Gastrocnemius medialis (tissue), 4 donors: Measurements from ENCODE around the gene SPTLC3. TPM values are rescaled to one million over a fixed set of nuclear protein-coding genes. Genes with fewer than 3 reads are reported as not detected.
A peak's percentile ranks its signal among the peaks of the same experiment; 100 is the strongest.

Experiments used
- ATAC-seq, 2 donors: fragments of 150-250 bp; one replicate each; pipeline ENCODE4 v1.9.1; 2016
- DNase-seq, 2 donors: peaks; one replicate each; pipeline ENCODE4 v3.0.0-alpha.2; 2019
- H3K27ac ChIP-seq, 4 donors: fragments of 200-600 bp; sonication (generic); 1 replicate in 1 of 4; 2 replicates in 3 of 4; pipeline ENCODE4 v1.5.1; 2016 to 2018; ENCODE audit warnings: mild to moderate bottlenecking in 2 of 4, moderate library complexity in 1 of 4
- H3K27me3 ChIP-seq, 3 donors: fragments of 200-600 bp; sonication (generic) in 2 of 3; 1 replicate in 1 of 3; 2 replicates in 2 of 3; pipeline versions ENCODE4 v1.5.1 to v1.6.0; 2016 to 2019; ENCODE audit warnings: mild to moderate bottlenecking in 1 of 3, moderate library complexity in 1 of 3
- H3K36me3 ChIP-seq, 2 donors: fragments of 200-600 bp; sonication (generic) in 1 of 2; one replicate each; pipeline ENCODE4 v1.5.1; 2017 to 2018
- H3K4me1 ChIP-seq, 2 donors: fragments of 200-600 bp; sonication (generic) in 1 of 2; one replicate each; pipeline ENCODE4 v1.5.1; 2016 to 2017; ENCODE audit warnings: mild to moderate bottlenecking in 2 of 2
- H3K4me3 ChIP-seq, 4 donors: fragments of 200-600 bp; sonication (generic) in 3 of 4; 1 replicate in 1 of 4; 2 replicates in 3 of 4; pipeline ENCODE4 v1.5.1; 2016 to 2019; ENCODE audit warnings: mild to moderate bottlenecking in 2 of 4
- H3K9me3 ChIP-seq, 3 donors: fragments of 200-600 bp; sonication (generic) in 2 of 3; 1 replicate in 1 of 3; 2 replicates in 2 of 3; pipeline ENCODE4 v1.5.1; 2016 to 2019
- CTCF ChIP-seq, 5 experiments: fragments of 450-650 bp in 3 of 5; fragments of 200-600 bp in 2 of 5; sonication (generic) in 2 of 5; IDR thresholded peaks in 4 of 5; conservative IDR thresholded peaks in 1 of 5; 1 replicate in 4 of 5; 2 replicates in 1 of 5; pipeline ENCODE4 v1.5.1; 2016 to 2019; ENCODE audit warnings: antibody characterized with exemption in 5 of 5, mild to moderate bottlenecking in 3 of 5, moderate library complexity in 3 of 5
- POLR2A ChIP-seq, 2 donors: fragments of 450-650 bp; IDR thresholded peaks; one replicate each; pipeline ENCODE4 v1.6.1; 2017; ENCODE audit warnings: antibody characterized with exemption in 2 of 2, mild to moderate bottlenecking in 2 of 2, moderate library complexity in 2 of 2
- in situ Hi-C, 4 donors: fragments of 200-750 bp; cut with MboI; loops; one replicate each; pipeline versions ENCODE4 v1.15.0 to v1.8.0; 2017; ENCODE audit warnings: low sequenced_read_pairs in 4 of 4
- intact Hi-C: fragments of 100-400 bp; cut with DNase I; formaldehyde crosslinking; loops from one replicate; pipeline ENCODE4 v1.15.1; 2023; ENCODE audit warnings: low total_unique reads
- total RNA-seq, 4 donors: library from RNA; depleted of rRNA; stranded (reverse); fragments of >200 nt; gene quantifications; one replicate each; pipeline versions ENCODE4 v1.1.0 to v1.2.3, GENCODE V29; 2016

The SPTLC3 gene
- total RNA-seq, 4 donors from 2014 or later, result 0.46 to 2.4 (median 1.2) TPM

- intact Hi-C loops (no loop called here), in situ Hi-C loops (loop anchor here in 1 of 4 donors (25.0 kb wide), 1 partner anchor 390 kb away; no protein-coding TSS in a partner anchor)
- DNase-seq (peak; percentile 23 to 31), ATAC-seq (peak; percentile 92 to 94)
- Histone ChIP-seq H3K9me3 (no peaks in the 10 kb centered on the region), H3K27me3 (no peaks in the 10 kb centered on the region), H3K4me3 (peak overlapping the region in 2 of 4 donors; percentile 5 to 20), H3K4me1 (peaks cover 28% of the 10 kb centered on the region in 2 donors), H3K27ac (peak overlapping the region; percentile 54 to 83 (median 78)), H3K36me3 (no peaks in the 10 kb centered on the region)
- TF ChIP-seq CTCF (IDR thresholded peaks at IDR 0.05 in 4 of 5, conservative IDR thresholded peaks at IDR 0.05 in 1 of 5), result no peak
- TF ChIP-seq POLR2A (IDR thresholded peaks at IDR 0.05), result no peak
These were observed 138.5 kb downstream of the SPTLC3 start for GRCh38 chr20:13147071-13147963.

DNA sequence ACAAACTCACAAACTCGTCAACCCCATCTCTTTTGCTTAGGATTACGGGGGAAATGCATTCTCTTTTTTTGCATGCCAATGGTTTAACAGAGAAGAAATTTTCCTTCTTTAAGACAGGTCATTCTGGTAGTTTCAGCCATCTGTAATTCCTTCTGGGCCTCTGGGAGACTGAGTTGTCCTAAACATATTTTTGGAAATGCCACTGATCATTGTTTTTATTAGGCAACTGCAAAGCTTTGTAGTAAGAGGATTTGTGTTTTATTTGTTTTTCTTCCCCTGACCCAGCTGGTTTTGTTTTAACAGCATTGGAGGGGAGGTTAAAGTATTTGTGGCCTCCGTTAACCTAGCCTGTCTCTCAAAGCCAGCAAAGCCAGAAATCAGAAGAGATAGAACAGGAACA lies 139.2 kb downstream of the SPTLC3 start:
- Histone ChIP-seq H3K27me3 (no peaks in the 10 kb centered on the region), H3K4me3 (no peak overlapping the region), H3K9me3 (no peaks in the 10 kb centered on the region), H3K4me1 (peaks cover 28% of the 10 kb centered on the region in 2 donors), H3K27ac (peak overlapping the region; percentile 5 to 83 (median 78)), H3K36me3 (no peaks in the 10 kb centered on the region)
- DNase-seq (no peak), ATAC-seq (peak in 1 of 2 donors; percentile 20)
- in situ Hi-C loops (loop anchor here in 1 of 4 donors (25.0 kb wide), 1 partner anchor 389 kb away; no protein-coding TSS in a partner anchor), intact Hi-C loops (no loop called here)
- TF ChIP-seq POLR2A (IDR thresholded peaks at IDR 0.05) (no peak), CTCF (IDR thresholded peaks at IDR 0.05 in 4 of 5, conservative IDR thresholded peaks at IDR 0.05 in 1 of 5) (no peak)

- Histone ChIP-seq H3K36me3 (no peaks in the 10 kb centered on the region), H3K4me3 (no peak overlapping the region), H3K9me3 (no peaks in the 10 kb centered on the region), H3K27me3 (no peaks in the 10 kb centered on the region), H3K27ac (peak overlapping the region; percentile 5 to 83 (median 78)), H3K4me1 (peaks cover 28% of the 10 kb centered on the region in 2 donors)
- ATAC-seq (peak in 1 of 2 donors; percentile 25), DNase-seq (no peak)
- in situ Hi-C loops (loop anchor here in 1 of 4 donors (25.0 kb wide), 1 partner anchor 389 kb away; no protein-coding TSS in a partner anchor), intact Hi-C loops (no loop called here)
- TF ChIP-seq POLR2A (IDR thresholded peaks at IDR 0.05) (no peak), CTCF (IDR thresholded peaks at IDR 0.05 in 4 of 5, conservative IDR thresholded peaks at IDR 0.05 in 1 of 5) (no peak)
These were observed 139.6 kb downstream of the SPTLC3 start for GRCh38 chr20:13148402-13148801.

- in situ Hi-C loops, result loop anchor here in 1 of 4 donors (25.0 kb wide), 1 partner anchor 388 kb away; no protein-coding TSS in a partner anchor
- ATAC-seq (no peak), DNase-seq (no peak)
- Histone ChIP-seq H3K9me3 (no peaks in the 10 kb centered on the region), H3K27ac (no peak overlapping the region), H3K36me3 (no peaks in the 10 kb centered on the region), H3K4me3 (no peak overlapping the region), H3K4me1 (peaks cover 28% of the 10 kb centered on the region in 2 donors), H3K27me3 (no peaks in the 10 kb centered on the region)
- TF ChIP-seq CTCF (IDR thresholded peaks at IDR 0.05 in 4 of 5, conservative IDR thresholded peaks at IDR 0.05 in 1 of 5) (no peak), POLR2A (IDR thresholded peaks at IDR 0.05) (no peak)
- intact Hi-C loops, result no loop called here
These were observed 140.2 kb downstream of the SPTLC3 start for GRCh38 chr20:13148961-13149360.
